GM21390 (cell line): ENCODE data around the gene GAPVD1.
"Not testable (repeated sequence)": the region's sequence is repeated elsewhere in the genome, so short reads cannot be mapped to it uniquely, and the experiment has no call there.

Experiments
- ATAC-seq: cut with Tn5 transposase; IDR thresholded peaks from one replicate; pipeline ENCODE4 v1.9.1; 2021; ENCODE audit not compliant: unreplicated experiment

The GAPVD1 gene

GRCh38 chr9:125254231-125254630 lies 7.4 kb upstream of the GAPVD1 start:
- ATAC-seq = no peak

GRCh38 chr9:125255781-125256391 lies 5.7 kb upstream of the GAPVD1 start:
- no peak for ATAC-seq

GRCh38 chr9:125258160-125258785 lies 3.4 kb upstream of the GAPVD1 start:
- no peak for ATAC-seq

GRCh38 chr9:125258832-125259534 lies 2.6 kb upstream of the GAPVD1 start:
- no peak for ATAC-seq

GRCh38 chr9:125260561-125260960 lies 1.1 kb upstream of the GAPVD1 start:
- ATAC-seq = no peak

GRCh38 chr9:125262294-125262991 lies 817 bp downstream of the GAPVD1 start:
- no peak for ATAC-seq

- not testable (repeated sequence) for ATAC-seq
Measured at GRCh38 chr9:125264068-125264467, 2.4 kb downstream of the GAPVD1 start.

GRCh38 chr9:125268394-125269013 lies 6.9 kb downstream of the GAPVD1 start:
- no peak for ATAC-seq

- ATAC-seq = no peak
Measured at GRCh38 chr9:125269014-125269397, 7.4 kb downstream of the GAPVD1 start.

GRCh38 chr9:125271081-125271480 lies 9.5 kb downstream of the GAPVD1 start:
- no peak for ATAC-seq

GRCh38 chr9:125272697-125273096 lies 11.1 kb downstream of the GAPVD1 start:
- no peak for ATAC-seq

- ATAC-seq = no peak
Measured at GRCh38 chr9:125276771-125277170, 15.1 kb downstream of the GAPVD1 start.

GRCh38 chr9:125277411-125277810 lies 15.8 kb downstream of the GAPVD1 start:
- no peak for ATAC-seq

- no peak for ATAC-seq
Measured at GRCh38 chr9:125280945-125281344, 19.3 kb downstream of the GAPVD1 start.

GRCh38 chr9:125284855-125285254 lies 23.2 kb downstream of the GAPVD1 start:
- ATAC-seq = no peak

GRCh38 chr9:125286935-125287433 lies 25.4 kb downstream of the GAPVD1 start:
- ATAC-seq = not testable (repeated sequence)

- no peak for ATAC-seq
Measured at GRCh38 chr9:125293134-125293533, 31.5 kb downstream of the GAPVD1 start.

- ATAC-seq = no peak
Measured at GRCh38 chr9:125295657-125296056, 34.0 kb downstream of the GAPVD1 start.

- no peak for ATAC-seq
Measured at GRCh38 chr9:125296843-125297372, 35.3 kb downstream of the GAPVD1 start.

GRCh38 chr9:125297917-125298316 lies 36.3 kb downstream of the GAPVD1 start:
- no peak for ATAC-seq

- ATAC-seq = no peak
Measured at GRCh38 chr9:125302241-125302640, 40.6 kb downstream of the GAPVD1 start.
